Measurements from ENCODE around the gene CACFD1. TPM values are rescaled to one million over a fixed set of nuclear protein-coding genes. Genes with fewer than 3 reads are reported as not detected.

CACFD1 gene
- total and polyA plus RNA-seq, 9 of the 15 experiments (the other 6 are each of a cell fraction or from before 2014, with no cell fraction given): 0.11 to 1.4 (median 1.1) TPM; not detected in 2

DNA sequence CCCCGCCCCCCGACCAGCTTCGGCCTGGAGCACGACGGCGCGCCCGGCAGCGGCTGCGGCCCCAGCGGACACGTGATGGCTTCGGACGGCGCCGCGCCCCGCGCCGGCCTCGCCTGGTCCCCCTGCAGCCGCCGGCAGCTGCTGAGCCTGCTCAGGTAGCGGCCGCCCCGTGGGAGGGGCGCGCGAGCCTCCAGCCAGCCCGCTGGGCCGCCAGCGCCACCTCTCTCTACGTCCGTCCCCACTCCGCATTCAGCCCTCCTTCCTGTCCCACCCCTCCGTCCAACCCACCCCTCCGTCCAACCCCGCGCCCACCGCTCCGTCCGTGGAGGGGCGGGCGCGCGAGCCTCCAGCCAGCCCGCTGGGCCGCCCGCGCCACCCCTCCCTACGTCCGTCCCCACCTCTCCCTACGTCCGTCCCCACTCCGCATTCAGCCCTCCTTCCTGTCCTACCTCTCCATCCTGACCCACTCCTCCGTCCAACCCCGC, 31.1 kb upstream of the CACFD1 start (continued):
- TF ChIP-seq ZBTB7A (IDR thresholded peaks at IDR 0.05; ENCODE audit: borderline replicate concordance, control insufficient read depth, low read depth, low read length): peak; percentile 51; the same call in 1 of the 2 replicates
- TF ChIP-seq ZNF436 (CRISPR knock-in tag; IDR thresholded peaks at IDR 0.05): no peak
- TF ChIP-seq PCBP1 (IDR thresholded peaks at IDR 0.05; ENCODE audit: low read depth, low read length, poor library complexity, severe bottlenecking): peak; percentile 47
- TF ChIP-seq, protein P1, sequence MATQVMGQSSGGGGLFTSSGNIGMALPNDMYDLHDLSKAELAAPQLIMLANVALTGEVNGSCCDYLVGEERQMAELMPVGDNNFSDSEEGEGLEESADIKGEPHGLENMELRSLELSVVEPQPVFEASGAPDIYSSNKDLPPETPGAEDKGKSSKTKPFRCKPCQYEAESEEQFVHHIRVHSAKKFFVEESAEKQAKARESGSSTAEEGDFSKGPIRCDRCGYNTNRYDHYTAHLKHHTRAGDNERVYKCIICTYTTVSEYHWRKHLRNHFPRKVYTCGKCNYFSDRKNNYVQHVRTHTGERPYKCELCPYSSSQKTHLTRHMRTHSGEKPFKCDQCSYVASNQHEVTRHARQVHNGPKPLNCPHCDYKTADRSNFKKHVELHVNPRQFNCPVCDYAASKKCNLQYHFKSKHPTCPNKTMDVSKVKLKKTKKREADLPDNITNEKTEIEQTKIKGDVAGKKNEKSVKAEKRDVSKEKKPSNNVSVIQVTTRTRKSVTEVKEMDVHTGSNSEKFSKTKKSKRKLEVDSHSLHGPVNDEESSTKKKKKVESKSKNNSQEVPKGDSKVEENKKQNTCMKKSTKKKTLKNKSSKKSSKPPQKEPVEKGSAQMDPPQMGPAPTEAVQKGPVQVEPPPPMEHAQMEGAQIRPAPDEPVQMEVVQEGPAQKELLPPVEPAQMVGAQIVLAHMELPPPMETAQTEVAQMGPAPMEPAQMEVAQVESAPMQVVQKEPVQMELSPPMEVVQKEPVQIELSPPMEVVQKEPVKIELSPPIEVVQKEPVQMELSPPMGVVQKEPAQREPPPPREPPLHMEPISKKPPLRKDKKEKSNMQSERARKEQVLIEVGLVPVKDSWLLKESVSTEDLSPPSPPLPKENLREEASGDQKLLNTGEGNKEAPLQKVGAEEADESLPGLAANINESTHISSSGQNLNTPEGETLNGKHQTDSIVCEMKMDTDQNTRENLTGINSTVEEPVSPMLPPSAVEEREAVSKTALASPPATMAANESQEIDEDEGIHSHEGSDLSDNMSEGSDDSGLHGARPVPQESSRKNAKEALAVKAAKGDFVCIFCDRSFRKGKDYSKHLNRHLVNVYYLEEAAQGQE (IDR thresholded peaks at IDR 0.05; ENCODE audit: borderline replicate concordance): 0 out of 2 replicates have a peak, but pooled peaks have one; percentile 4
- TF ChIP-seq, protein P1 (CRISPR knock-in tag; IDR thresholded peaks at IDR 0.05; ENCODE audit: low read depth): no peak
- TF ChIP-seq, protein P2, sequence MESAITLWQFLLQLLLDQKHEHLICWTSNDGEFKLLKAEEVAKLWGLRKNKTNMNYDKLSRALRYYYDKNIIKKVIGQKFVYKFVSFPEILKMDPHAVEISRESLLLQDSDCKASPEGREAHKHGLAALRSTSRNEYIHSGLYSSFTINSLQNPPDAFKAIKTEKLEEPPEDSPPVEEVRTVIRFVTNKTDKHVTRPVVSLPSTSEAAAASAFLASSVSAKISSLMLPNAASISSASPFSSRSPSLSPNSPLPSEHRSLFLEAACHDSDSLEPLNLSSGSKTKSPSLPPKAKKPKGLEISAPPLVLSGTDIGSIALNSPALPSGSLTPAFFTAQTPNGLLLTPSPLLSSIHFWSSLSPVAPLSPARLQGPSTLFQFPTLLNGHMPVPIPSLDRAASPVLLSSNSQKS (CRISPR knock-in tag; IDR thresholded peaks at IDR 0.05): no peak
- TF ChIP-seq, protein P3, sequence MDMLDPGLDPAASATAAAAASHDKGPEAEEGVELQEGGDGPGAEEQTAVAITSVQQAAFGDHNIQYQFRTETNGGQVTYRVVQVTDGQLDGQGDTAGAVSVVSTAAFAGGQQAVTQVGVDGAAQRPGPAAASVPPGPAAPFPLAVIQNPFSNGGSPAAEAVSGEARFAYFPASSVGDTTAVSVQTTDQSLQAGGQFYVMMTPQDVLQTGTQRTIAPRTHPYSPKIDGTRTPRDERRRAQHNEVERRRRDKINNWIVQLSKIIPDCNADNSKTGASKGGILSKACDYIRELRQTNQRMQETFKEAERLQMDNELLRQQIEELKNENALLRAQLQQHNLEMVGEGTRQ (CRISPR knock-in tag; IDR thresholded peaks at IDR 0.05): peak; percentile 20; the same call in 1 of the 2 replicates
